RWPE1 (cell line): ENCODE measurements around the gene BNIP1.

Experiments
- CTCF ChIA-PET: fragments of 350-600 bp; sonication (Branson Sonifier 250); formaldehyde crosslinking; extraction: SDS; loops from one replicate; lab custom pipeline; 2021; lab: Yijun Ruan, JAX
- POLR2A ChIA-PET: fragments of 400-600 bp; formaldehyde crosslinking; extraction: SDS; loops from one replicate; lab custom pipeline; 2020; ENCODE audit warnings: antibody characterized with exemption; ENCODE audit not compliant: low non-redundant PET; lab: Yijun Ruan, JAX
- DNase-seq: peaks from one replicate; pipeline ENCODE4 v3.0.0; 2012; ENCODE audit warnings: low spot score
- H3K27ac ChIP-seq: fragments of 450-650 bp; 2 replicates; pipeline ENCODE4 v1.5.1; 2017
- CTCF ChIP-seq: fragments of 450-650 bp; conservative IDR thresholded peaks from 2 replicates; pipeline ENCODE4 v1.5.1; 2017; ENCODE audit warnings: low read depth, mild to moderate bottlenecking

BNIP1 gene

GRCh38 chr5:173175523-173175922 lies 31.2 kb downstream of the BNIP1 start:
- CTCF ChIA-PET: no interaction called here
- no peak for DNase-seq
- POLR2A ChIA-PET: no interaction called here
- no peak overlapping the region for H3K27ac ChIP-seq
- no peak for TF ChIP-seq CTCF

- ChIA-PET CTCF (interaction anchor here (0.6 kb wide), 1 partner anchor 240 kb away, joined by 7 read pairs; no protein-coding TSS in a partner anchor), POLR2A (no interaction called here)
- TF ChIP-seq CTCF: no peak
- no peak for DNase-seq
- H3K27ac ChIP-seq: no peak overlapping the region
These were observed 34.1 kb downstream of the BNIP1 start for GRCh38 chr5:173178369-173178910.

GRCh38 chr5:173180331-173180730 lies 36.0 kb downstream of the BNIP1 start:
- DNase-seq: no peak
- ChIA-PET CTCF (interaction anchor here (0.6 kb wide), 1 partner anchor 25 kb away, joined by 4 read pairs; no protein-coding TSS in a partner anchor), POLR2A (no interaction called here)
- TF ChIP-seq CTCF: no peak
- no peak overlapping the region for H3K27ac ChIP-seq

DNA sequence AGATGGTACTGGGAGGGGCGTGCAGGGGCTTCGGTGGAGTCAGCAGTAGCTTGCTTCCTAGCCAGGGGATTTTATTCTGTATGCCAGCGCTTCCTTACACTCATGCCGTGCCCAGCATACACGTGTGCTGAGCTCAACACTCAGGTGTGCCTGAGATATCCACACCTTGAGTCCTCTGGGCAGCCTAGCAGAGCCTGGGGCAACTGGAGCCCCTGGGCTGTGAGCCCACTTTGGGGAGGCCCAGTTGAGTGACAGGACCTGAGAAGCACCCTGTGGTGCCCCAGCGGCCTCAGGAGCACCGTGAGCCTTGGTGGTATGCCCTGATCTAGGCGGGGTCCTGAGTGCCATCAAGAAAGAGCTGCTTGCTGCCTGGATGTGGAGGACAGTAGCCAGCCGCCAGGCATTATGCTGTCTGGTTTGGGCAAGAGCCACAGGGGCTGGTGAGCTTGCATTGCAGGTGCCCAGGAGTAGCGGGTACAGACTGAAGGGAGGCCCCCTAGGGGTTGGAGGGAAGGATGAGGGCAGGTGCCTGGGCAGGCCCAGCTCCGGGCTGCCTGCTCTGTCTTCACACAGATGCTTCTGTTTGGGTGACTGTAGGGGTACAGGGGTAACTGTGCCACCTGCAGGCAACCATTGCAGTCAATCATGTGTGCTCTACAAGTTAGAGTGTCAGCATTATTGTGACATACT lies 42.9 kb downstream of the BNIP1 start:
- ChIA-PET POLR2A (no interaction called here), CTCF (interaction anchor here (1.1 kb wide), 1 partner anchor 15 kb away, joined by 3 read pairs; no protein-coding TSS in a partner anchor)
- TF ChIP-seq CTCF: no peak
- DNase-seq: no peak
- no peak overlapping the region for H3K27ac ChIP-seq

DNA sequence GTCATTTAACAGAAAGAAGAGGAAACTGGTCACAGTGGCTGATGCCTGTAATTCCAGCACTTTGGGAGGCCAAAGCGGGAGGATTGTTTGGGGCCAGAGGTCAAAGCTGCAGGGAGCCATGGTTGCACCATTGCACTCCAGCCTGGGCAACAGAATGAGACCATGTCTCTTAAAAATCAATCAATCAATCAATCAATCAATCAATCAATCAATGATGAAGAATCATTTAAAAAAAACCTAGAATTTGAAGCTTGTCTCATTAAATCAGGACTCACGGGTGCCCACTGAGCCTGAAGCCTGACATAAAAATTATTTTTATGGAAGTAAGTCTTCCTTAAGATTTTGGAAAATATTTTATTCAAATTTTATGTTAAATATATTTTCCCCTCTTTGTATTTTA lies 43.9 kb downstream of the BNIP1 start:
- POLR2A ChIA-PET: no interaction called here
- no peak for DNase-seq
- H3K27ac ChIP-seq: no peak overlapping the region
- CTCF ChIA-PET: interaction anchor here (0.6 to 0.7 kb wide), 4 partner anchors 19 to 475 kb away, joined by 3 to 6 read pairs (median 4); no protein-coding TSS in a partner anchor
- TF ChIP-seq CTCF: no peak

DNA sequence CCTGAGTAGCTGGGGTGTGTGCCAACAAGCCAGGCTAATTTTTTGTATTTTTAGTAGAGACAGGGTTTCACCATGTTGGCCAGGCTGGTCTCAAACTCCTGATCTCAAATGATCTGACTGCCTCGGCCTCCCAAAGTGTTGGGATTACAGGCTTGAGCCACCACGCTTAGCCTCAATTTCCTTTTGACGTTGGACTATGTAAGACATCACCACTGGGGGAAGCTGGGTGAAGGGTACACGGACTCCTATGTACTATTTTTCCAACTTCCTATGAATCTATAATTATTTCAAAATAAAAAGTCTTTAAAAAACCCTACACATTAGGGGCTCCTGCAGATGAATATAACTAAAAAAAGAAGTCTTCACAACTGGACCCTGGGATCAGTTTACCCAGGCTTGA lies 46.7 kb downstream of the BNIP1 start:
- no peak for TF ChIP-seq CTCF
- no peak for DNase-seq
- ChIA-PET POLR2A (no interaction called here), CTCF (interaction anchor here (0.6 to 0.7 kb wide), 2 partner anchors 101 to 386 kb away, joined by 3 read pairs; no protein-coding TSS in a partner anchor)
- H3K27ac ChIP-seq: no peak overlapping the region
